ENCODE results near the gene CDC37. TPM values are rescaled to one million over a fixed set of nuclear protein-coding genes. Genes with fewer than 3 reads are reported as not detected.

CDC37 gene
- total RNA-seq, 2 donors from 2014 or later: 148 to 172 TPM

DNA sequence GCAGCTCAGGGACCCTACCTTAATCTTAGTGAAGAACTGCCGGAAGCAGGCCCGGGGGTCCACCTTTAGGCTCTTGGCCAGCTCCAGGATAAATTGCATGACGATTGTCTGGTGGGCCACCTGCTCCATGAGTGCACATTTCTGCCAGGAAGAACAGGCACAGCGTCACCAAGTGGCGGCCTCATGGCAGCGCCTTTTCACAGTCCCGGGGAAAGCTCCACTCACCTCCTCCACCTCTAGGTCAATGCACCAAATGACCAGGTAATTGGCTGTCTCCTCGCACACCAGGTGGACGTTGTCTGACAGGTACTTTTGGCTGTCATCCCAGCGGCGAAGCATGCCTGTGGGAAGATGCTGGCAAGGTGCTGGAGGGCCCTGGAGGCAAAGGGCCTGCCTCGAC is 8.3 kb downstream of the CDC37 start:
- WGBS, 2 experiments (ENCODE audit: insufficient coverage in 1 of 2, insufficient read length in 1 of 2): 94 to 100% methylated on average over 5 to 12 of the region's 12 CpGs
- H3K4me3 Mint-ChIP-seq: no peak overlapping the region
- DNase-seq: no peak
- no peak overlapping the region for H3K4me3 ChIP-seq (ENCODE audit: low read length)
- no peaks in the 10 kb centered on the region for H3K27me3 Mint-ChIP-seq (ENCODE audit: insufficient read depth)
- no peak overlapping the region for H3K9ac ChIP-seq (ENCODE audit: extremely low read depth, low read length, poor library complexity, severe bottlenecking)
- peaks cover 53% of the 10 kb centered on the region for H3K36me3 Mint-ChIP-seq (ENCODE audit: low read depth)
- H3K27ac ChIP-seq (ENCODE audit: low read depth, low read length): no peak overlapping the region
- TF ChIP-seq, protein P1, sequence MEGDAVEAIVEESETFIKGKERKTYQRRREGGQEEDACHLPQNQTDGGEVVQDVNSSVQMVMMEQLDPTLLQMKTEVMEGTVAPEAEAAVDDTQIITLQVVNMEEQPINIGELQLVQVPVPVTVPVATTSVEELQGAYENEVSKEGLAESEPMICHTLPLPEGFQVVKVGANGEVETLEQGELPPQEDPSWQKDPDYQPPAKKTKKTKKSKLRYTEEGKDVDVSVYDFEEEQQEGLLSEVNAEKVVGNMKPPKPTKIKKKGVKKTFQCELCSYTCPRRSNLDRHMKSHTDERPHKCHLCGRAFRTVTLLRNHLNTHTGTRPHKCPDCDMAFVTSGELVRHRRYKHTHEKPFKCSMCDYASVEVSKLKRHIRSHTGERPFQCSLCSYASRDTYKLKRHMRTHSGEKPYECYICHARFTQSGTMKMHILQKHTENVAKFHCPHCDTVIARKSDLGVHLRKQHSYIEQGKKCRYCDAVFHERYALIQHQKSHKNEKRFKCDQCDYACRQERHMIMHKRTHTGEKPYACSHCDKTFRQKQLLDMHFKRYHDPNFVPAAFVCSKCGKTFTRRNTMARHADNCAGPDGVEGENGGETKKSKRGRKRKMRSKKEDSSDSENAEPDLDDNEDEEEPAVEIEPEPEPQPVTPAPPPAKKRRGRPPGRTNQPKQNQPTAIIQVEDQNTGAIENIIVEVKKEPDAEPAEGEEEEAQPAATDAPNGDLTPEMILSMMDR (conservative IDR thresholded peaks at IDR 0.05): no peak
- peaks cover 64% of the 10 kb centered on the region for H3K36me3 ChIP-seq (ENCODE audit: control insufficient read depth, insufficient read depth, low read length)
- H3K27me3 ChIP-seq (ENCODE audit: control insufficient read depth, insufficient read depth, low read length, poor library complexity, severe bottlenecking): no peaks in the 10 kb centered on the region
- H3K4me1 Mint-ChIP-seq: no peaks in the 10 kb centered on the region
- H3K9me3 ChIP-seq (ENCODE audit: control insufficient read depth, low read length): no peaks in the 10 kb centered on the region
- H3K4me1 ChIP-seq (ENCODE audit: control insufficient read depth, insufficient read depth, low read length): no peaks in the 10 kb centered on the region
- no peaks in the 10 kb centered on the region for H3K9me3 Mint-ChIP-seq
- no peak overlapping the region for H3K27ac Mint-ChIP-seq

- TF ChIP-seq, protein P1 (conservative IDR thresholded peaks at IDR 0.05): no peak
- Histone ChIP-seq H3K4me1 (ENCODE audit: control insufficient read depth, insufficient read depth, low read length) (no peaks in the 10 kb centered on the region), H3K9me3 (ENCODE audit: control insufficient read depth, low read length) (no peaks in the 10 kb centered on the region), H3K9ac (ENCODE audit: extremely low read depth, low read length, poor library complexity, severe bottlenecking) (no peak overlapping the region), H3K27ac (ENCODE audit: low read depth, low read length) (no peak overlapping the region), H3K27me3 (ENCODE audit: control insufficient read depth, insufficient read depth, low read length, poor library complexity, severe bottlenecking) (no peaks in the 10 kb centered on the region), H3K36me3 (ENCODE audit: control insufficient read depth, insufficient read depth, low read length) (peaks cover 54% of the 10 kb centered on the region), H3K4me3 (ENCODE audit: low read length) (no peak overlapping the region)
- H3K36me3 Mint-ChIP-seq (ENCODE audit: low read depth): peaks cover 50% of the 10 kb centered on the region
- 96% methylated on average over 20 to 24 of the region's 24 CpGs for WGBS, 2 experiments (ENCODE audit: insufficient coverage in 1 of 2, insufficient read length in 1 of 2)
- no peak for DNase-seq
- no peaks in the 10 kb centered on the region for H3K9me3 Mint-ChIP-seq
- no peak overlapping the region for H3K27ac Mint-ChIP-seq
- no peaks in the 10 kb centered on the region for H3K27me3 Mint-ChIP-seq (ENCODE audit: insufficient read depth)
- H3K4me1 Mint-ChIP-seq: peaks cover 2% of the 10 kb centered on the region
- no peak overlapping the region for H3K4me3 Mint-ChIP-seq
Observed at GRCh38 chr19:10393137-10393536, 10.2 kb downstream of the CDC37 start.

DNA sequence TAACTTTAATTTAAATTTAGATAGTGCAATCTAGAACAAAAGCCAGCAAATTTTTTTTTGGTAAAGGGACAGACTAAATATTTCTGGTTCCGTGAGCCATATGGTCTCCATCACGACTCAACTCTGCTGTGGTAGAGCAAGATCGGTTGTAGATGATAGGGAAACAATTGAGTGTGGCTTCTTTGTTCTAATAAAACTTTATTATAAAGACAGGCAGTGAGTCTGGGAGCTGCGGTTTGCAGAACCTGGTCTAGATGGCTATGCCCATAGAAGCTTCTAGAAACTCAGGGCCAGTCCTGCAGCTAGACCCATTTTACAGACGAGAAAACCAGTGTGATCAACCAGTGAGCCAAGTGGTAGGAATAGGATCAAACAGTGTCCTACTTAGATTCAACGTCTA is 11.2 kb downstream of the CDC37 start:
- H3K27ac Mint-ChIP-seq: no peak overlapping the region
- H3K9me3 Mint-ChIP-seq: no peaks in the 10 kb centered on the region
- H3K4me1 Mint-ChIP-seq: peaks cover 2% of the 10 kb centered on the region
- DNase-seq: no peak
- peaks cover 2% of the 10 kb centered on the region for H3K27me3 Mint-ChIP-seq (ENCODE audit: insufficient read depth)
- Histone ChIP-seq H3K4me1 (ENCODE audit: control insufficient read depth, insufficient read depth, low read length) (no peaks in the 10 kb centered on the region), H3K27me3 (ENCODE audit: control insufficient read depth, insufficient read depth, low read length, poor library complexity, severe bottlenecking) (no peaks in the 10 kb centered on the region), H3K9me3 (ENCODE audit: control insufficient read depth, low read length) (no peaks in the 10 kb centered on the region), H3K27ac (ENCODE audit: low read depth, low read length) (no peak overlapping the region), H3K4me3 (ENCODE audit: low read length) (no peak overlapping the region), H3K36me3 (ENCODE audit: control insufficient read depth, insufficient read depth, low read length) (peaks cover 51% of the 10 kb centered on the region), H3K9ac (ENCODE audit: extremely low read depth, low read length, poor library complexity, severe bottlenecking) (no peak overlapping the region)
- TF ChIP-seq, protein P1 (conservative IDR thresholded peaks at IDR 0.05): no peak
- WGBS, 2 experiments (ENCODE audit: insufficient coverage in 1 of 2, insufficient read length in 1 of 2): 96 to 100% methylated on average over 3 to 6 of the region's 6 CpGs
- H3K4me3 Mint-ChIP-seq: no peak overlapping the region
- H3K36me3 Mint-ChIP-seq (ENCODE audit: low read depth): peaks cover 44% of the 10 kb centered on the region
